ENCODE data around the gene EFCAB10.

EFCAB10 gene

DNA sequence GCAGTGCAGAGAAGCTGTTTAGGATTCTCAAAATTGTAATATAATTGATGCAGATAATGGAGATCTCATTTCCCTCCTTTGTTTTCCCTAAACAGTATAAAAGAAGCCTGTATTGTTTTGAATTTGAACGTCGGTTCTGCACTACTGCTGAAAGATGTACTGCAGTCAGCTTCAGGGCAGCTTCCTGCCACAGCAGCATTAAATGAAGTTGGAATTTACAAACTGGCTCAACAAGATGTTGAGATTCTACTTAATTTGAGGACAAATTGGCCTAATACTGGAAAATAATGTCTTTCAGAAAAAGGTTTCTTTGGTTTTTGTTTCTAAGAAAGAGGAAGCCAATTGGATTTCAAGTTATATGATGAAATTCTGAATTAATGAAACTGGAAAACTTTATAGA is 14.3 kb downstream of the EFCAB10 start:
- Histone ChIP-seq H3K27me3 (replicated peaks) (no peaks in the 10 kb centered on the region), H3K4me3 (ENCODE audit: low read depth, low read length) (no peak overlapping the region), H3K36me3 (replicated peaks) (peaks cover 46% of the 10 kb centered on the region), H3K27ac (no peak overlapping the region)
- DNase-seq = no peak
- in situ Hi-C loops (cut with HindIII; ENCODE audit: low pct_ligation_motif_present, low sequenced_read_pairs) = no loop called here
- TF ChIP-seq, protein P1, sequence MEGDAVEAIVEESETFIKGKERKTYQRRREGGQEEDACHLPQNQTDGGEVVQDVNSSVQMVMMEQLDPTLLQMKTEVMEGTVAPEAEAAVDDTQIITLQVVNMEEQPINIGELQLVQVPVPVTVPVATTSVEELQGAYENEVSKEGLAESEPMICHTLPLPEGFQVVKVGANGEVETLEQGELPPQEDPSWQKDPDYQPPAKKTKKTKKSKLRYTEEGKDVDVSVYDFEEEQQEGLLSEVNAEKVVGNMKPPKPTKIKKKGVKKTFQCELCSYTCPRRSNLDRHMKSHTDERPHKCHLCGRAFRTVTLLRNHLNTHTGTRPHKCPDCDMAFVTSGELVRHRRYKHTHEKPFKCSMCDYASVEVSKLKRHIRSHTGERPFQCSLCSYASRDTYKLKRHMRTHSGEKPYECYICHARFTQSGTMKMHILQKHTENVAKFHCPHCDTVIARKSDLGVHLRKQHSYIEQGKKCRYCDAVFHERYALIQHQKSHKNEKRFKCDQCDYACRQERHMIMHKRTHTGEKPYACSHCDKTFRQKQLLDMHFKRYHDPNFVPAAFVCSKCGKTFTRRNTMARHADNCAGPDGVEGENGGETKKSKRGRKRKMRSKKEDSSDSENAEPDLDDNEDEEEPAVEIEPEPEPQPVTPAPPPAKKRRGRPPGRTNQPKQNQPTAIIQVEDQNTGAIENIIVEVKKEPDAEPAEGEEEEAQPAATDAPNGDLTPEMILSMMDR (IDR thresholded peaks at IDR 0.05; ENCODE audit: low read depth, low read length, missing control alignments) = no peak

DNA sequence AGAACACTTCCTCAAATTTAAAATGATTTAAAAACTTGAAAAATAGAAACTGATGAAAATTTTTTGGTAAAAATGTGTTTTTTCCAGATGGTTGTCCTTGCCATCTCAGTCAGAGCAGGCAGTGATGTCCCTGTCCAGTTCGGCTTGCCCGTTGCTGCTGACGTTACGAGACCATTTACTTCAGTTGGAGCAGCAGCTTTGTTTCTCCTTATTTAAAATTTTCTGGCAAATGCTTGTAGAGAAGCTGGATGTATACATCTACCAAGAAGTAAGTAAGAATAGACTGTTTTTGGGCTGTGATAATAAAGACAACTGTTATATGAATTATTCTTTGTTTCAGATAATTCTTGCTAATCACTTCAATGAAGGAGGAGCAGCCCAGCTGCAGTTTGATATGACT is 16.1 kb downstream of the EFCAB10 start:
- in situ Hi-C loops (cut with HindIII; ENCODE audit: low pct_ligation_motif_present, low sequenced_read_pairs) = no loop called here
- Histone ChIP-seq H3K27me3 (replicated peaks) (no peaks in the 10 kb centered on the region), H3K36me3 (replicated peaks) (peaks cover 55% of the 10 kb centered on the region), H3K4me3 (ENCODE audit: low read depth, low read length) (no peak overlapping the region), H3K27ac (no peak overlapping the region)
- TF ChIP-seq, protein P1 (IDR thresholded peaks at IDR 0.05; ENCODE audit: low read depth, low read length, missing control alignments) = no peak
- no peak for DNase-seq

DNA sequence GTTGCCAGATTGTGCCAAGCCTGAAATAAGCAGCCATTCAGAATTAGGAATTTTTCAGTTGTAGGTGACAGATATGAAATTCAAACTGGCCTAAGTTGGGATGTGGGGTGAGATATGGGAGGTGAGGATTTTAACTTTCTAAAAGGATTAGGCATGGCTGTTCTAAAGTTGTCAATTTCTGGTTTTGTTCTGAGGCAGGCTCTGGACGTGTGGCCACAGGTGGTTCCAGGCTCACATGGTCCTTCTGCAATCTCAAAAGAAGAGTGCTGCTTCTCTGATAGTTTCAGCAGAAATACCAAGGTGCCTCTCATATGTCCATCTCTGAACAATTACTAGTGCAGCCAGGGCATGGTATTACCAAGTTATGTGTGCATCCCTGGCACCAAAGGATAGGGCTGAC is 21.4 kb downstream of the EFCAB10 start:
- in situ Hi-C loops (cut with HindIII; ENCODE audit: low pct_ligation_motif_present, low sequenced_read_pairs) = no loop called here
- H3K36me3 ChIP-seq (replicated peaks) = peaks cover 62% of the 10 kb centered on the region

DNA sequence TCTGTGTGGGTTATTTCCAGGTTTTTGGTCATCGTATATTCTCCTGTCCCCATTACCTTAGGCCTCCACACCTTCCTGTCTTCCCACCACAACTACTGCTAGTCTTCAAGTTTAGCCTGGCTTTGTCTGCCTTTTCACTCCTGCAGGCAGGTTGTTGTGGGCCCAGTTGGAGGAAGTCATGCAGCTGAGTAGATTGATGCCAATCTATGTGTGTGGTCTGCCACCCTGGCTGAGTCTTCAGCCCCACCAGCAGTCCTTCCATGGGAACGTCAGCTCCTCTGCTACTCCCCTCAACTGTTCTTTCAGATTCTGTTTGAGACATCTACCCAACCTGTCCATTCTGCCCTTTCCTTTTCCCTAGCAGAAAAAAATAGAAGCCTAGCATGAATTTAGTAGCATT is 43.0 kb downstream of the EFCAB10 start:
- in situ Hi-C loops (cut with HindIII; ENCODE audit: low pct_ligation_motif_present, low sequenced_read_pairs) = no loop called here
- Histone ChIP-seq H3K27me3 (replicated peaks) (no peaks in the 10 kb centered on the region), H3K4me3 (ENCODE audit: low read depth, low read length) (no peak overlapping the region), H3K36me3 (replicated peaks) (peaks cover 65% of the 10 kb centered on the region), H3K27ac (no peak overlapping the region)
- DNase-seq = no peak
- TF ChIP-seq, protein P1 (IDR thresholded peaks at IDR 0.05; ENCODE audit: low read depth, low read length, missing control alignments) = no peak

More for the DNA sequence above, 21.4 kb downstream of the EFCAB10 start:
- no peak overlapping the region for H3K4me3 ChIP-seq (ENCODE audit: low read depth, low read length)
- H3K27me3 ChIP-seq (replicated peaks) = no peaks in the 10 kb centered on the region
- H3K27ac ChIP-seq = no peak overlapping the region
- DNase-seq = no peak
- TF ChIP-seq, protein P1 (IDR thresholded peaks at IDR 0.05; ENCODE audit: low read depth, low read length, missing control alignments) = no peak

DNA sequence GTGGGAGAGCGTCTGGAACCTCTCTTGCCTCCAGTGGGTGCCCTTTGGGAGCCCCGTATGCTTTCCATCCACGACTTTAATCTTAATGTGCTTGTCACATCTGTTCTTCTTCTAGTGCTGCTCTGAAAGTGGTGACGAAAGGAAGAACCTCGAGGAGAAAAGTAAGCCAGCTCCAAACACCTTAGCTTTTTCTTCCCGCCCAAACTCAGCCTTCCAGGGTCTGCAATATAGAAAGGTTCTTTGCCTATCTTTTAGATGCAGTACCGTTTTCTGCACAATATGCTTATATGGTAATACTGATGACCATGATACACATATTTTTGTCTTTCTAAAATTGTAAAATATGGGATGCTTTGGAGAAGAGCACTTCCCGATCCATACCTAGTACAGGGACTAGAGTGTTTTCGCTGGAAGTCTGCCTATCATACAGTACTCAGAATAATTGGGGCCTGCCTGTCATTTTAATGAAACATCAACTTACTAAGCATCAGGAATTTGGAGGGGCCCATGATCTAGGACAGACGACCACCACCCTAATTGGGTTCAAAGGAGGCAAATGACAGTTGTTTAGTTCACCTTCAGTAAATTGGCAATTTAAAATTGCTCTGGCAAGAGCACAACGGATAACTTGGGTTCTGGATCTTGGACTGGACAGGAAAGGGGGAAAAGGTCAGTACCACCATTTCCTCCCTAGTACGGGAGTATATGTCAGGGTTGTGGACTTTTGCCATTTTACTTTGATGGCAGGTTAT is 48.4 kb downstream of the EFCAB10 start:
- DNase-seq = no peak
- TF ChIP-seq, protein P1 (IDR thresholded peaks at IDR 0.05; ENCODE audit: low read depth, low read length, missing control alignments) = no peak
- Histone ChIP-seq H3K4me3 (ENCODE audit: low read depth, low read length) (peak overlapping the region; percentile 81), H3K36me3 (replicated peaks) (peaks cover 21% of the 10 kb centered on the region), H3K27me3 (replicated peaks) (no peaks in the 10 kb centered on the region), H3K27ac (no peak overlapping the region)
- in situ Hi-C loops (cut with HindIII; ENCODE audit: low pct_ligation_motif_present, low sequenced_read_pairs) = no loop called here

Data from brain microvascular endothelial cell (primary cell).